CD4-positive, alpha-beta T cell treated with Interferon alpha-2 for 1 hour (primary cell): ENCODE data around the gene SDK1.
"Not testable (repeated sequence)": the region's sequence is repeated elsewhere in the genome, so short reads cannot be mapped to it uniquely, and the experiment has no call there.

ENCODE experiments used
- DNase-seq, 2 donors: peaks; one replicate each; pipeline ENCODE4 v3.0.0-alpha.2; 2020 to 2022

SDK1 gene

DNA sequence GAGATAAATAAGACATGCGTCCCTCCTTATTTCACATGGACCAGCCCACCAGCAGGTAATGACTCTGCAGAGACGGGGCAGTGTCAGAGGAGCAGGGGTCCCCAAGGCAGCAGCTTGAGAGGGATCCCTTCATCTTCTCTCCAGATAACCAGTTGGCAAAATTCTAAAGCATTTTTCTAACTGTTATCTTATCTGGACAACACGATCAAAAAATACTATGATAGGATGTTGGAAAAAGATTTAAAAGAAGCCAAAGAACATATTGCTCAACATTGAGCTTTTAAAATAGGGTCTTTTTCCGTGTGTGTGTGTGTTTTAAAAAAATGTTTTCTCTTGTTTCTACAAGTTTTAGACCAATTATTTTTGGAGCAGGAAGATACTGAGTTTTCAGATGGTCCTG is 641.2 kb downstream of the SDK1 start:
- no peak for DNase-seq

DNA sequence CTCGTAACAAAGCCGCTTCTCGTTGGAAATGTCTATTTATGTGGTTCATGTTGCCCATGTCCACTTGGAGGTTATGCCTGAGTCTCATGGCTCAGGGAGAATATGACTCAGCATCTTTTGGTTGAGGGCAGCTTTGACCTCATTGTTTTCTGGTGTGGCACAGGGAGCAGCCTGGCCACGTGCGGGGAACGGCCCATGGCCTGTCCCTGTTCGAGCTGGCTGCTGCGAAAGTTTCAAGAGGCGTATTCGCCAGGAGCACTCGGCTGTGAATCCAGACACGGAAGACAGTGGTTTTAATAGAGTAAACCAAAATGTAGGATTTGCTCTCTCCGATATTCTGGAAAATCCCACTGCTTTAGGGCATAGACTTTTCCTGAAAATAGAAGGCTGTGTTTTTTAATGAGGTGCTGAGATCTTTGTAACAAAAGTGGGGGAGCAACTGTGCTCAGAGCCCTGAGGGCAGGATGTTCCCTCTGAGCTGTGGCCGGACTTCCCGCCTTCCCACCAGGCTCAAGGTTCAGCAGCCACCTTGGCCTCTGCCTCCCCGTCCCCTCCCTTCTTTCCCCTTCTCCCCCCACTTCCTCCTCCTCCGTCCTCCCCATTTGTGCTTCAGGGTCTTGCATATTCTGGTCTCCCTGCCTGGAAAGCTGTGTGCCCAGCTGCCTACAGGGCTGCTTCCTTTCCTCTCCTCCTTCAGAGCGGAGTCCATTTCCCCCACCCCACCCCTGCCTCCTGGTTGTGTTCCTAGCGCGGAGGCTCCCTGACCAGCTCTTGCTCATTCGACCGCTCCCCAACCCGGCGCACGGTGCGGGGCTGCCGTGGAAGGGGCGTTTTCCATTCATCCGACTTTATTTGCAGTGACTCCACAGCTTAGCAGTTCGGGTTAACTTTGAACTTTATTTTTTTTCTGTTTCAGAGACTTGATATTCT is 642.0 kb downstream of the SDK1 start:
- DNase-seq, result no peak

DNA sequence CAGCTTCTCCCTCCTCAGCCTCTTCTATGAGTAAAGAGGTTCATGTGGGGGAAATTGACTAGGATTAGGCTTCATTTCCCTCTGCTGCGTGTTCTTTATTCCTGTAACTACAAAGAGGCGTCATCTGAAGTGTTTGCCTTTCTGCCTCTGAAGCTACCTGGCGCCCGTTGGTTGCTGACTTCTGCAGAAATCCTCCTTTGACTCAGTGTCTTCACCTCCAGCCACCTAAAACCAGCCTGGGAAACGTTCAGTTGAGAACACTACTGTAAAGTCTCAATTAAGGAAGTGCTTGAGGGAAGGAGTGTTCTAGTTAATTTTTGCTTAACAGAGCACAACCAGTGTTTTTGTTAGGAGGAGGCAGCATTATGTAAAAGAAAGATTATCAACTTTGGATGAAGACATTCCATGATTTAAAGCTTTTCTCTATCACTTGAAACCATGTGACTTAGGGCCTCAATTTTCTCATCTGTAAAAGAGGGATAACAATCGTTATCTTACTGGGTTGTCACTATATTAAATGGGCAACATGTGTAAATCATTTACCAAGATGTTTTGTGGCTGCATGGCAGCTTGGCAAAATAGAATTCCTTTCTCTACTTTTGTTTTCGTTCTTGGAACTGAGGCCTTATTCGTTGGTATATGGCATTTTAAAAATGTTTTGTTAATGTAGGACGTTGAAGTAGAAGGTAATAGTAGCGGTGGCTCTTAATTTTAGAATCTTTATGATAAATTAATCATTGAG is 642.9 kb downstream of the SDK1 start:
- no peak for DNase-seq

DNA sequence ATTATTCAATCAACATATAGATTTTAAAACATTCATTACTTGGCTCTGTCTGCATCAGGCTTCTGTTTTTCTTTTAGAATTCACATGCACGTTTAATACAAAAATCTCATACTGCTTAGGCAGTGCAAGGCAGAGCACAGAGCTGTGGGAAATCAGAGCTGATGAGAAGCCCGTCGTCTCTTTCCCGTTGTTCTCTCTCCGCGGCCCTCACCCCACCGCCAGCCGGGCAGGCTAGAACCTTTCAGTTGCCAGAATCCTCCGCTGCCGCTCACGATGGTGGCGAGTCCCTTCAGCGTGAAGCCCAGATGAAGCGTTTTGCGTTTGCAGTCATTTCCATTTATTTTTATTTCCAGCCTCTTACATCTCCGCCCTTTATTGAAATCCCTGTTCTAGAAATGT is 648.2 kb downstream of the SDK1 start:
- DNase-seq, result no peak

GRCh38 chr7:3950249-3950648 is 649.2 kb downstream of the SDK1 start:
- DNase-seq, result no peak

- no peak for DNase-seq
Measured at GRCh38 chr7:3951316-3952055, 650.4 kb downstream of the SDK1 start.

DNA sequence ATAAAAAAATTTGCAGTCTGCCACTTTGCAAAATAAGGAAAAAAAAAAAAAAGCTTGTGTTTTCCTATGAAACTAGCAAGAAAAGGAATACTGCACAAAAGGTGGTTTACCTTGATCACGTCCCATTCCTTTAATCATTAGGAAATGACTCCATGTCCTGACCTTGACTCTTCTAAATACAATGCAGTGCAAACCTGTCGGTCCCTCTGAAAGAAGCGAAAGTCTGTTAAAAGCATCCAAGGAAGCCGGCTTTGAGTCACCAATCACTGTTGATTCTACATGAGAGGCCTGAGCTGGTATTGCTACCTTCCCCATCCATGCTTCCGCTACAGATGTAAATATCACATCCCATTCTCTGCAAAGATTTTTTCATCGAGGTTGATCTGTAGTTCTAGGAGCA is 652.1 kb downstream of the SDK1 start:
- DNase-seq, result no peak

DNA sequence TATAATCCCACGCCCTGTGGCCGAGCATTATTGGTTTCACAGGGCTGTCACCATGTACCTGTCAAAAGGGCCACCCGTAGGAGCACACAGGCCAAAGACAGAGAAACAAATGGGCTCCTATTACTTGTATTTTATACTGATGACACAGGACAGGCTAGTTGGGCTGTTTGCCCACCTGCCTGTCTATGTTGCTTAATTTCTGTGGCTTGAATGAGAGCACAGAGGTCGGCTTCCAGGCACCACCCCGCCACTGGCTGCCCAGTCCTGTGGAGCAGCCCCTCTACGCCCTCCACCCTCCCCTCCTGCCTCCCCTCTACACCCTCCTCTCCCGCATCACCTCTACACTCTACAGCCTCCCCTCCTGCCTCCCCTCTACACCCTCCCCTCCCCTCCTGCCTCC is 652.9 kb downstream of the SDK1 start:
- no peak for DNase-seq

GRCh38 chr7:3955026-3955425 is 654.0 kb downstream of the SDK1 start:
- DNase-seq, result no peak

DNA sequence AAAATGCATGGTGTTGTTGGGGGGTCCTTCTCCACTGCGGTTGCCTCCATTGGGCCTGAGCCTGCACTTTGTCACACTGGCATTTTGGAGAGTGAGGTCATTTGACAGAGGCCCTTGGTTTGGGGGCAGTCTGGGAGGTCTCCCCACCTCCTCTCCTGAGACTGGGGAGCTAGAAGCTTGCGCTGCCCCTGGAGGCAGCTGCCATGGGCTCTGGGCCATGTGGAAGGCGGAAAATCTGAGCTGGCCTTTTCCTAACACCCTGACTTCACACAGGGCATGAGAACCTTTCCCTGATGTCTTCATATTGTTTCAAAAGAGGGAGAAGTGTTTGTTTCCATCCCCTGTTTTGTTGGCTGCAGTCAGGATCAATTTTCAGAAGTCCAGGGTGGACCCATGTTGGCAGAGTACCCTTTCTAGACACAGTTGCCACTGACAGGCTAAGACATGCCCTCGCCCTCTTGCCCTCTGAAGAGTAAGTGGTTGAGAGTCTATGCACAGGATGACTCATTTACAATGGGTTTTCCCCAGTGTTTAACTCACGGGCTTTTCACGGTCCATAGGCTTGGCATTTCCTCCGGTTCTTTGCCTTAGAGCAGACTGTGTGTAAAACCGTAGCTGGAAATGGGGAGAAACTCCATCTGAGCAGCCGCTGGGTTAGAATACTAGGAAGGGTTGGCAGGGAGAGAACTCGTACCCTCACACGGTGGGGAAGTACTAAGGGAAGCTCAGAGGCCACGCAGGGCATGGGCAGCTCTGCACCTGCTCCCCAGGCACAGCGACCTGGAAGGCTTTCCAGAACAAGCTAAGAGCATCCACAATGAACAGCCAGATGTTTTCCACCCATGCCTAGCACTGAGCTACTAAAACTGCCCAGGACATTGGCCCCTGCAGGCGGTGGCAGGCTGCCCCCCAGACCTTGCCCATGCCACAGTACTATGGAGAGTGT is 655.0 kb downstream of the SDK1 start:
- peak in 1 of 2 donors; percentile 15 for DNase-seq

GRCh38 chr7:3956949-3957348 is 655.9 kb downstream of the SDK1 start:
- DNase-seq, result no peak

GRCh38 chr7:3957472-3958108 is 656.5 kb downstream of the SDK1 start:
- no peak for DNase-seq

DNA sequence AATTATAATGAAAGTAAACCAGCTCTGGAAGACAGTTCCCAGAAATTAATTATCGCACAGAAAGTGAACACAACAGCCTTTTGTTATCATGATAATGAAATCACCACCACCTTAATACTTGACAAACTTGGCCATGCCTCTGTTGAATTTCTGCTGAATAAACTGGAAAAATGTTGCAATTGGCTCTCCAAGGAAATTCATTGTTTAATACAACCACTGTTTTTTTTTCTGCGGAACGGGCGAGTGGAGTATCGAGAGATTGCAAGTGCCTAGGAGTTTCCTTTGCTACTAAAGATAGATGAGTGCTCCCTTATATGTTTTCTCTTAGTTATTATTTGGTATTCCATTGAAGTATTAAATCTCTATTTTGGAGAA is 657.0 kb downstream of the SDK1 start:
- no peak for DNase-seq

DNA sequence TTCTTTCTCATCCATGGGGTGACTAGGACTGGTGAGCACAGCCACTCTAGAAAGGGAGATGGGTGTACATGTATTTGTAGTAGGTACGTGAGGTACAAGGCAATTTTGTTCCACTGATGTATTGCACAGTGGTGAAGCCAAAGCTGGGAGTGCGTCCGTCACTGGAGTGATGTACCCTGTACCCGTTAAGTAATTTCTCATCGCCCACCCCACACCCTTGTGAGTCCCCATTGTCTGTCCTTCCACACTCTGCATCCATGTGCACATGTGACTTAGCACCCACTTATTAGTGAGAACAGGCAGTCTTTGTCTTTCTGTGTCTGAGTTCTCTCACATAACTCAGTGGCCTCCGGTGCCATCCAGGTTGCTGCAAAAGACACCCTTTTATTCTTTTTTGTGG is 658.3 kb downstream of the SDK1 start:
- no peak for DNase-seq

- no peak for DNase-seq
Measured at GRCh38 chr7:3960050-3960763, 659.2 kb downstream of the SDK1 start.

DNA sequence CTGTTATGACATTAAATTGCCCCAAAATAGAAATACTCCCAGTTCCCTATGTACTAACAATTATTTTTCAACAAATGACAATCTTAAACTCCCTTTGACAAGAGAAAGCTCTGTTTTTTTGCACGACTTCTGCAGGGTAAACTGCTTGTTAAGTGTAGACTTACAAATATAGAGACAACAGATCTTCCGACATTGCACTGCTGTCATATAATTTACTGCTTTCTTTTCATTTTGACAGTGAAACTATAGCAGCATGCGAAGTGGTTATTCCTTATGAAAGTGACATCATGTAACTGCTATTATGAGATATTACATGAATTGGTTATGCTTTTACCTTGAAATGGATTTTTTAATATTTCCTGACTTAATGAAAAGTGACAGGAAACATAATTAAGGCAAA is 659.9 kb downstream of the SDK1 start:
- DNase-seq, result no peak

DNA sequence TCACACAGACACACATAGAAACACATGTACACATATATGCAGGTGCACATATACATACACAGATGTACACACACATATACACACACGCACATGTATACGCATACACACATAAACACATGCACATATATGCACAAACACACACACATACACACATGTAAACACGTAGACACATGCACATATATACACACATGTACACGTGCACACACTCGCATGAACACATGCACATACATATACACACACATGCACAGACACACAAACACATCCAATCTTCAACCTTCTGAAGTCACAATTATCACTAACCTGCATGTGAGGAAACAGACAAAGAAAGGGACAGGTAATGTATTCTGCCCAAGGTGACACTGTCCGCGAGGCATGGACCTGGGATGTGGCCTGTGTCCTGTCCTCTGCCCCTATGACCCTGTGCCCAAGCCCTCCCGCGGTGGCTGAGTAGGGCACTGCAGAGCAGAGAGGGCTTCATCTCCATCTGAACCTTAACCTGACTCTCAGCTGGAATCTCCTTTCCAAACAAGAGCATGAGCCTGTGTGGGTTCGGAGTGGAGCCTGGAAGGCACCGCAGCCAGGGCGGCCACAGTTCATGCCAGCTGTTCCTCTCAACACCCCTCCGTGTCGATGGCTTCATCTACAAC is 660.9 kb downstream of the SDK1 start:
- no peak for DNase-seq

GRCh38 chr7:3963768-3964167 is 662.7 kb downstream of the SDK1 start:
- not testable (repeated sequence) for DNase-seq

GRCh38 chr7:3964980-3965606 is 664.0 kb downstream of the SDK1 start:
- no peak for DNase-seq

DNA sequence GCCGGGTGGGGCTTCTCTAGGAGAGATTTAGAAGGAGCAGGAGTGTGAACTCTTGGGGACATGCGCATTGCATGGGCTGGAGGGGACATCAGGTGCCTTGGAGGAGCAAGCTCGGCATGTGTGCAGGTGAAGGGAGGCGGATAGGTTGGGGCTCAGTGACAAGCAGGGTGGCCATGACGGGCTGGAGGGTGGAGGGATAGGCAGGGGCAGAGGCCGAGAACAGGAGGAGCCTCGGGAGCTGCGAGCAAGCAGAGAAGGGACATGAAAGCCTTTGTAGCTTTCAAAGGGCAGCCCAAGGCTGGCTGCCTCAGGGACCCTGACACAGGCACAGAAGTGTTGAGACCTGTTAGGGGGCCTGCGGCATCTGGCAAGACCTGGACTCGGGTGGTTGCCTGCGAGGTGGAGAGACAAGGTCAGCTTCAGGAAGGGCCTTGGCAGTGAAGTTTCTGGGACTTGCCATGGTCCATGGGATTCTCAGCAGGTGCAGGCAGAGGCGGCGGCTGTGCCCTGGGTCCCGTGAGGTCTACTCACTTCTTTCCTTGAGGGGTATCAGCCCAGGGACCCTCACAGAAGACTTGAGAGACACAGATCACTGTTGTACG is 664.8 kb downstream of the SDK1 start:
- no peak for DNase-seq
